Iris pigment epithelial cell (primary cell): ENCODE data around the gene IDH3B.

Experiments
- DNase-seq: peaks from one replicate; pipeline ENCODE4 v3.0.0-alpha.2; 2011; ENCODE audit warnings: low read depth

Gene IDH3B

GRCh38 chr20:2656471-2657117 is 7.4 kb downstream of the IDH3B start:
- no peak for DNase-seq

- DNase-seq: no peak
These were observed 8.5 kb downstream of the IDH3B start for GRCh38 chr20:2655331-2656116.

- DNase-seq: no peak
These were observed 9.2 kb downstream of the IDH3B start for GRCh38 chr20:2654831-2655230.

DNA sequence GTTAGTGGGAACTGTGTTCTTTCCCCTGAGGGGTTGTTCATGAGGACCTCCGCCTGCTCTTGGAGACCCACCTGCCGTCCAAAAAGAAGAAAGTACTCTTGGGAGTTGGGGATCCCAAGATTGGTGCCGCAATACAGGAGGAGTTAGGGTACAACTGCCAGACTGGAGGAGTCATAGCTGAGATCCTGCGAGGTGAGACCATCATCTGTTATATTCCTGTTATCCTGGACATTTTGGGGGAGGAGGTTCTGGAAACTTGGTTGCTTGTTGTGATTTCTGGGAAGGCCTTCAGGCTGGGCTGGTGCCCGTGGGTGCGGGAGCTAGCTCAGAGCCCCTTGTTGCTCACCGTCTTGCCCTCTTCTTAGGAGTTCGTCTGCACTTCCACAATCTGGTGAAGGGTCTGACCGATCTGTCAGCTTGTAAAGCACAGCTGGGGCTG is 9.6 kb downstream of the IDH3B start:
- no peak for DNase-seq

- peak; percentile 10 for DNase-seq
These were observed 10.2 kb downstream of the IDH3B start for GRCh38 chr20:2653556-2654383.

- peak; percentile 15 for DNase-seq
These were observed 11.1 kb downstream of the IDH3B start for GRCh38 chr20:2652724-2653555.

DNA sequence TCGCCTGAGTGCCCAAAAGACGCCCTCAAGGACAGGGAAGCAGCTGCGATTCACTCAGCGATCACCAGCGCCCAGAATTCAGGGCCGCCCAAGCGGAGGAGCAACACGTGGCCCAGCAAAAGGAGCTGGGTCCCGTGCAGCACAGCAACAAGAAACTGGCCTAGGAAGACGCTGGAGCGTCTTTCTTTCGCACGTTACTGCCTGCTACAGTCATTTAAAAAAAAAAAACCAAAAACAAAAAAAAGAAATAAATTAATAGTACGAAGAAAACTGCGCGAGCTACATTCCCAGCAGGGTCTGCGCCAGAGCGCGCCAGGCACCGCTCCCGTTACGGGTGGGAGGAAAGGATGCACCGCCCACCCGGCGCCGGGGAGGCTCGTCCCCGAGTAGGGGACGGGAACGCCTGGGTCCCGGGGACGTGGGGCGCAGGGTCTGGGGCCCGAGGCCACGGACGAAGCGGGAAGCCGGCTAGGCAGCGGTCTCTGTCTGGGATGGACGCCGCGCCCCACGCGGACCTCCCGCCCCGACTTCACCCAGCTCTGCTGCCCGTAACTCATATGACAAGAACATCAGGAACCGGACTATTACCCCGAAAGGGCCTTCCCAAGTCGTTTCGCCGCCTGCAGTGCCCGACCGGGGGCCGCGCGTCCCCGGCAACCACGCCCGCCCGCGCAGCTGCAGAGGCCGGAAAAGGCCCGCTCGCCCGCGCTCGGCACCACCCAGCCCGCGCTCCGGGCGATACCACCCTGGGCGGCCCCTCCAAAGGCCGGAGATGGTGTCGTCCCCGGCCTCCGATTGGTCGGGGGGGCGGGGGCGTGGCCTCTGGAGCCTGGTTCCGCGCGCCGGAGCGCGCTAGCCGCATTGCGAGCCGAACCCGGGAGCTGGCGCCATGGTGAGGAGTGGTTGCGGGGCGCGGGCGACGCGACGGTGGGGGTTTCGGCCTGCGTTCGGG is 12.0 kb downstream of the IDH3B start, which contains the start of gene NOP56:
TSS of gene NOP56 (plus strand) at position 861 of the 952 bp plus-strand sequence. CDS start at position 890, 29 bp downstream.
- peak; percentile 87 for DNase-seq

- DNase-seq: no peak
These were observed 20.3 kb downstream of the IDH3B start for GRCh38 chr20:2643708-2644107.

DNA sequence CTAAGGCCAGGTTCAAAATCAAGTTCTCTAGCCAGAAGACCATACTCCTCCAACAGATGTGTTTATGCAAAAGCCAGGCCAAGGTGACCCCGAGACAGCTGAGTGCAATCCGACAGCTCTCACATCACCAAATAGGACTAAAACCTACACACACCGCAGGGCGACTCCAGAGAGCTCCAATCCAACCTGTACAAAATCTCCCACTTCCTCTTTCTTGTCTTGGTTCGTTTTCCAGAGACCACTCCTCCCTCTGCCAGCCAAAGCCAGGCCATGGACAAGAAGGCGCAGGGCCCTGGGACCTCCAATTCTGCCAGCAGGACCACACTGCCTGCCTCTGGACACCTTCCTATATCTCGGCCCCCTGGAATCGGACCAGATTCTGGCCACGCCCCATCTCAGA is 23.1 kb downstream of the IDH3B start:
- DNase-seq: no peak

DNA sequence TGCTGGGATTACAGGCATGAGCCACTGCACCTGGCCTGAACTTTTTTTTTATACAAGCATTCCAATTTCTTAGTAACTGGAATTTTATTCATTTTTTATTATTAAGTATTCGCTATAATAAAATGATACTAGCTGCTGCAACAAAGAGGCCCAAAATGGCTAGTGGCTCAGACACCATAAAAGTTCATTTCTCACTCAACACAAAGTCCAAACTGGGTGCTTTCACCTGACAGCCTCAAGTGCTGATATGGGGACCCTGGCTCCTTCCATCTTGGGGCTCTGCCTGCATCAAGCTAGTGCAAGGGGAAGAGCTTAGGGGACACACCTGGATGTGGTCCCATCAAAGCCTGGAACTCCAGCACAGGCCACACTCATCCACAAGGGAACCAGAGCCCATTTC is 23.8 kb downstream of the IDH3B start:
- no peak for DNase-seq

DNA sequence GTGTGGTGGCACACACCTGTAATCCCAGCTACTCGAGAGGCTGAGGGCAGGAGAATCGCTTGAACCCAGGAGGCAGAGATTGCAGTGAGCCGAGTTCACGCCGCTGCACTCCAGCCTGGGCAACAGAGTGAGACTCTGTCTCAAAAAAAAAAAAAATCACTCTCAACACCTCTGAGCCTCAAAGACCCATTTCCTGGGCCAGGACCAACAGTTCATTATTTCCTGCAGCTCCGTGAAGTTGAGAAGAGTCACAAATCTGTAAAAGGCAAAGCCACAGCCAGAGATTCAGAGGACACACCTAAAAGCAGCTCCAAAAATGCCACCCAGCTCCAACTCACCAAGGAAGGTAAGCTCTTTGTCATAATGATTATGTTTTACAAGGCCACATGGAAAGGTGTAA is 26.8 kb downstream of the IDH3B start:
- DNase-seq: no peak

GRCh38 chr20:2633381-2633780 is 30.6 kb downstream of the IDH3B start:
- DNase-seq: no peak

- peak; percentile 31 for DNase-seq
These were observed 32.8 kb downstream of the IDH3B start for GRCh38 chr20:2631228-2631627.

DNA sequence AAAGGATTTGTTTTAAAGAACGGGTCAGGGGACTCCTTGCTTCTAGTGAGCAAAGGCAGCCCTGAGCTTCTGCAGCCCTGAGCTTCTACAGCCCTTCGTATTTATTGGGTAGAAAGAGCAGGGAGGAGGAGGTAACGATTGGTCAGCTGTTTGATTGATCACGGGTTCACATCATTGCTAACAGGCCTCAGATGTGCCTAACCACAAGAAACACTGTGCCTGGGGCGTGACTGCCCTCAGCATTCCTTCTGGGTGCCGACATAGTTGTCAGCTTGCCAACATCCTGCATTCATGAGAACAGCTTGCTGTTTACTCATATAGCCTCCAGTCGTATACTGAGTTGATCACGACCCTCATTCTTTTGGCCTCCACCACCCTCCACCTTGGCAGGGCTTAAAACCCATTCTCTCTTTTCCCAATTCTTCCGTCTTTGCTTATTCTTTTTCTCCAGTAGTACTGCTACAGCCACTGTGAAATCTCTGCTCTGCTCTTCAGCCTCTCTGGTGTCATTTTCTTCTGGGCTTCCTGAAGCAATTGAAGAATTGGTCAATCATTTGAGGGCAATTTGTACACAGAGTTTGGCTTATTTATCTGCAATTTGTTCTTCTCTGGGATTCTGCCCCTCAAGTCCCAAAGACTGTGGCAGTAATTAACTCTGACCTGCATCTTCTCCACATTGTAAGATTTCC is 37.0 kb downstream of the IDH3B start:
- DNase-seq: peak; percentile 95

DNA sequence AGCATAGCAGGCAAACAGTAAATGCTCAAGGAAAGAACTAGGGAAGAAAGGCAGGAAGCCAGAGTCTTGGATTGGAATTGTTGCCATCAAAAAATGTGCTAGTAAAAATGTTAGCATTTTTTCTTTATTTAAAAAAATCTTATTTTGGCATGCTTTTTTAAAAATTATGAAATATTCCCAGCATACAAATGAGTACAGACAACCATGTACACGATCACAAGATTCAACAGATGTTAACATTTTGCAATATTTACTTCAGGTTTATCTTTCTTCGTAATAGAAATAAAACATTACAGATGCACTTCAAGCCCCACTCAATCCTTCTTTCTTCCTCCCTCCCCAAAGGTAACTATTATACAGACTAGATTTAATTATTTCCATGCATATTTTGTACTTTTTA is 39.0 kb downstream of the IDH3B start:
- no peak for DNase-seq

DNA sequence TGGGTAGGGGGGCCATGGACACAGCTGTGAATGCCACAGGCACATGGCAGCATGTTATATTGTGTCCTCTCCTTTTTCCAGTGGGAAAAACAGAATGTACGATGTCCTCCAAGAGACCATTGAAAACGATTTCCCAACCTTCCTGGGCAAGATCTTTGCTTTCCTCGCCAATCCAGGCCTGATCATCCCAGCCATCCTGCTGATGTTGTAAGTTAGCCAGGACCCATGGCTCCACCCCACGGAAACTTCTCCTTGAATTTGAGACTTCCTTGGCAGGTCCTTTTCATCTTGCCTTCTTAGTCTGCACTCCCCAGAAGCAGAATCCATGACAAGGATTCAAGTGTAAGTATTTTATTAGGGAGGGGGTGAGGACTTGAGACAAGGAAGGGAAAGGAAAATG is 39.8 kb downstream of the IDH3B start:
- DNase-seq: no peak

GRCh38 chr20:2619961-2620595 is 43.9 kb downstream of the IDH3B start:
- peak; percentile 57 for DNase-seq

DNA sequence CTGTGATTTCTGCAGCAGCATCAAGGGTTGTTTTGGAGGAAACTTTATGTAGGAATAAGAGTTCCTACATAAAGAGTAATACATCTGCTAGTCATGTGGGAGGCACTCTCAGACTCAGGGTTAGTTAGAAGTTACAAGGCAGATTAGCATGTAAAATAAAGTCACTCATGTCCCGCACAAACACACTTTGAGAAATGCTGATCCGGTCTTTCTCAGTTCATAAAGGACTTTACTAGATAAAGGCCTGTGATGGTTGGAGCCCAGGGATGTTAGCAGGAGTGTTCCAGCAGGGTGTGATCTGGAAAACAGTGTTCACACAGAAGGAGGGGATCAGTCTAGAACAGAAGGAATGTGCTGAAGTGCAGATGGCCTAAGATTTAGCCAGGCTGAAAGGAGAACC is 44.7 kb downstream of the IDH3B start:
- no peak for DNase-seq

GRCh38 chr20:2618815-2619214 is 45.2 kb downstream of the IDH3B start:
- DNase-seq: no peak
